ENCODE results near the gene HYCC2.
"Not testable (repeated sequence)": the region's sequence is repeated elsewhere in the genome, so short reads cannot be mapped to it uniquely, and the experiment has no call there.

DNA sequence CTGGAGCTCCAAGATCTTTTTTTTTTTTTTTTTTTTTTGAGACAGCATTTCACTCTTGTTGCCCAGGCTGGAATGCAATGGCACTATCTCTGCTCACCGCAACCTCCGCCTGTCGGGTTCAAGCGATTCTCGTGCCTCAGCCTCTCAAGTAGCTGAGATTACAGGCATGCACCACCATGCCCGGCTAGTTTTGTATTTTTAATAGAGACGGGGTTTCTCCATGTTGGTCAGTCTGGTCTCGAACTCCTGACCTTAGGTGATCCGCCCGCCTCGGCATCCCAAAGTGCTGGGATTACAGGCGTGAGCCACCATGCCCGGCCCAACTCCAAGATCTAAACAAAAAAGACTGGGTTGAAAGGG is 46.2 kb upstream of the HYCC2 start:
- TF ChIP-seq, protein P1, sequence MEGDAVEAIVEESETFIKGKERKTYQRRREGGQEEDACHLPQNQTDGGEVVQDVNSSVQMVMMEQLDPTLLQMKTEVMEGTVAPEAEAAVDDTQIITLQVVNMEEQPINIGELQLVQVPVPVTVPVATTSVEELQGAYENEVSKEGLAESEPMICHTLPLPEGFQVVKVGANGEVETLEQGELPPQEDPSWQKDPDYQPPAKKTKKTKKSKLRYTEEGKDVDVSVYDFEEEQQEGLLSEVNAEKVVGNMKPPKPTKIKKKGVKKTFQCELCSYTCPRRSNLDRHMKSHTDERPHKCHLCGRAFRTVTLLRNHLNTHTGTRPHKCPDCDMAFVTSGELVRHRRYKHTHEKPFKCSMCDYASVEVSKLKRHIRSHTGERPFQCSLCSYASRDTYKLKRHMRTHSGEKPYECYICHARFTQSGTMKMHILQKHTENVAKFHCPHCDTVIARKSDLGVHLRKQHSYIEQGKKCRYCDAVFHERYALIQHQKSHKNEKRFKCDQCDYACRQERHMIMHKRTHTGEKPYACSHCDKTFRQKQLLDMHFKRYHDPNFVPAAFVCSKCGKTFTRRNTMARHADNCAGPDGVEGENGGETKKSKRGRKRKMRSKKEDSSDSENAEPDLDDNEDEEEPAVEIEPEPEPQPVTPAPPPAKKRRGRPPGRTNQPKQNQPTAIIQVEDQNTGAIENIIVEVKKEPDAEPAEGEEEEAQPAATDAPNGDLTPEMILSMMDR (IDR thresholded peaks at IDR 0.05), result not testable (repeated sequence)
- TF ChIP-seq EP300 (IDR thresholded peaks at IDR 0.05); POLR2A (IDR thresholded peaks at IDR 0.05; ENCODE audit: low read length); SMC3 (IDR thresholded peaks at IDR 0.05): not testable (repeated sequence)
- TF ChIP-seq CHD4 (IDR thresholded peaks at IDR 0.05; ENCODE audit: borderline replicate concordance), result 0 out of 2 replicates have a peak, but pooled peaks have one; percentile 78

All from A549 (cell line).